Thyroid gland (tissue), 4 donors: ENCODE results near the gene SLC25A1. TPM values are rescaled to one million over a fixed set of nuclear protein-coding genes. Genes with fewer than 3 reads are reported as not detected.

ENCODE experiments used
- DNase-seq, 2 donors: peaks; one replicate each; pipeline ENCODE4 v3.0.0-alpha.2; 2019
- H3K27ac ChIP-seq, 3 donors: fragments of 200-600 bp; sonication (generic); 1 replicate in 2 of 3; 2 replicates in 1 of 3; pipeline ENCODE4 v1.5.1; 2016 to 2019; ENCODE audit warnings: mild to moderate bottlenecking in 1 of 3, moderate library complexity in 1 of 3
- H3K27me3 ChIP-seq: fragments of 200-600 bp; sonication (generic); one replicate; pipeline ENCODE4 v1.5.1; 2019
- H3K36me3 ChIP-seq, 2 donors: fragments of 200-600 bp; sonication (generic); one replicate each; pipeline ENCODE4 v1.5.1; 2016 to 2019
- H3K4me1 ChIP-seq, 2 donors: fragments of 200-600 bp; sonication (generic); one replicate each; pipeline ENCODE4 v1.5.1; 2017 to 2019
- H3K4me3 ChIP-seq, 3 donors: fragments of 200-600 bp; sonication (generic); replicated peaks in 1 of 3; 1 replicate in 2 of 3; 2 replicates in 1 of 3; pipeline ENCODE4 v1.5.1; 2016; ENCODE audit warnings: mild to moderate bottlenecking in 1 of 3
- H3K9me3 ChIP-seq: fragments of 200-600 bp; sonication (generic); one replicate; pipeline ENCODE4 v1.5.1; 2017
- CTCF ChIP-seq, 6 experiments: fragments of 200-600 bp in 3 of 6; fragments of 450-650 bp in 3 of 6; sonication (generic) in 3 of 6; IDR thresholded peaks; one replicate each; pipeline ENCODE4 v1.5.1; 2016 to 2019; ENCODE audit warnings: antibody characterized with exemption in 6 of 6, mild to moderate bottlenecking in 2 of 6, inconsistent platforms in 1 of 6, moderate library complexity in 1 of 6
- POLR2A ChIP-seq, 2 donors: fragments of 450-650 bp; IDR thresholded peaks; one replicate each; pipeline ENCODE4 v1.6.1; 2017; ENCODE audit warnings: antibody characterized with exemption in 2 of 2, mild to moderate bottlenecking in 2 of 2, moderate library complexity in 1 of 2
- WGBS, 2 donors: methylation state at CpG; one replicate each; pipeline ENCODE4 v1.1.5; 2017; 5-methylcytosine and 5-hydroxymethylcytosine counted together
- intact Hi-C: fragments of 100-400 bp; cut with DNase I; formaldehyde crosslinking; loops from one replicate; pipeline ENCODE4 v1.15.1; 2023
- total RNA-seq, 4 donors: library from RNA; depleted of rRNA; stranded (reverse); fragments of >200 nt; gene quantifications; one replicate each; pipeline ENCODE4 v1.2.3, GENCODE V29; 2016

SLC25A1 gene
- total RNA-seq, 4 donors from 2014 or later, result 38.7 to 79.9 (median 62.1) TPM

GRCh38 chr22:19196841-19197612 lies 18.5 kb upstream of the SLC25A1 start:
- intact Hi-C loops, result no loop called here
- peaks cover 4 to 5% of the 10 kb centered on the region in 2 donors for H3K36me3 ChIP-seq
- H3K9me3 ChIP-seq, result no peaks in the 10 kb centered on the region
- H3K27ac ChIP-seq, result no peak overlapping the region
- DNase-seq, result no peak
- WGBS, 2 donors, result 81 to 90% methylated on average over 11 of the region's 11 CpGs
- H3K27me3 ChIP-seq, result no peaks in the 10 kb centered on the region
- TF ChIP-seq CTCF (IDR thresholded peaks at IDR 0.05) (no peak), POLR2A (IDR thresholded peaks at IDR 0.05) (no peak)
- H3K4me1 ChIP-seq, result no peaks in the 10 kb centered on the region
- H3K4me3 ChIP-seq, result no peak overlapping the region

- H3K36me3 ChIP-seq, result peaks cover 4 to 5% of the 10 kb centered on the region in 2 donors
- WGBS, 2 donors, result 88 to 89% methylated on average over 16 to 22 of the region's 23 CpGs
These were observed 17.5 kb upstream of the SLC25A1 start for GRCh38 chr22:19195796-19196731.

GRCh38 chr22:19194766-19195536 lies 16.4 kb upstream of the SLC25A1 start:
- H3K36me3 ChIP-seq, result peaks cover 4 to 5% of the 10 kb centered on the region in 2 donors
- no peaks in the 10 kb centered on the region for H3K27me3 ChIP-seq
- TF ChIP-seq CTCF (IDR thresholded peaks at IDR 0.05), result no peak
- no peak for TF ChIP-seq POLR2A (IDR thresholded peaks at IDR 0.05)
- DNase-seq, result no peak
- no peak overlapping the region for H3K4me3 ChIP-seq
- H3K9me3 ChIP-seq, result no peaks in the 10 kb centered on the region
- WGBS, 2 donors, result 94 to 96% methylated on average over 14 to 16 of the region's 16 CpGs
- no peaks in the 10 kb centered on the region for H3K4me1 ChIP-seq
- intact Hi-C loops, result no loop called here
- no peak overlapping the region for H3K27ac ChIP-seq

More at GRCh38 chr22:19195796-19196731, 17.5 kb upstream of the SLC25A1 start:
- Histone ChIP-seq H3K9me3 (no peaks in the 10 kb centered on the region), H3K27me3 (no peaks in the 10 kb centered on the region), H3K4me3 (no peak overlapping the region), H3K4me1 (no peaks in the 10 kb centered on the region), H3K27ac (no peak overlapping the region)
- intact Hi-C loops, result no loop called here
- no peak for DNase-seq
- TF ChIP-seq CTCF (IDR thresholded peaks at IDR 0.05) (no peak), POLR2A (IDR thresholded peaks at IDR 0.05) (no peak)

- TF ChIP-seq POLR2A (IDR thresholded peaks at IDR 0.05) (no peak), CTCF (IDR thresholded peaks at IDR 0.05) (no peak)
- no peak for DNase-seq
- H3K9me3 ChIP-seq, result no peaks in the 10 kb centered on the region
- peaks cover 4 to 5% of the 10 kb centered on the region in 2 donors for H3K36me3 ChIP-seq
- no peaks in the 10 kb centered on the region for H3K4me1 ChIP-seq
- H3K4me3 ChIP-seq, result no peak overlapping the region
- H3K27me3 ChIP-seq, result no peaks in the 10 kb centered on the region
- intact Hi-C loops, result no loop called here
- WGBS, 2 donors, result 90 to 99% methylated on average over 6 of the region's 6 CpGs
- no peak overlapping the region for H3K27ac ChIP-seq
These were observed 15.3 kb upstream of the SLC25A1 start for GRCh38 chr22:19193879-19194278.
